RWPE1 (cell line): ENCODE results near the gene KLHL26.
A peak's percentile ranks its signal among the peaks of the same experiment; 100 is the strongest.

Experiments
- CTCF ChIA-PET: fragments of 350-600 bp; sonication (Branson Sonifier 250); formaldehyde crosslinking; extraction: SDS; loops from one replicate; lab custom pipeline; 2021; lab: Yijun Ruan, JAX
- POLR2A ChIA-PET: fragments of 400-600 bp; formaldehyde crosslinking; extraction: SDS; loops from one replicate; lab custom pipeline; 2020; ENCODE audit warnings: antibody characterized with exemption; ENCODE audit not compliant: low non-redundant PET; lab: Yijun Ruan, JAX
- DNase-seq: peaks from one replicate; pipeline ENCODE4 v3.0.0; 2012; ENCODE audit warnings: low spot score
- H3K27ac ChIP-seq: fragments of 450-650 bp; 2 replicates; pipeline ENCODE4 v1.5.1; 2017
- CTCF ChIP-seq: fragments of 450-650 bp; conservative IDR thresholded peaks from 2 replicates; pipeline ENCODE4 v1.5.1; 2017; ENCODE audit warnings: low read depth, mild to moderate bottlenecking

The KLHL26 gene

GRCh38 chr19:18636183-18636968 is 452 bp upstream of the KLHL26 start:
- peak; percentile 99 for DNase-seq
- POLR2A ChIA-PET = no interaction called here
- CTCF ChIA-PET = interaction anchor here (0.6 kb wide), 1 partner anchor 186 kb away, joined by 3 read pairs; no protein-coding TSS in a partner anchor
- no peak for TF ChIP-seq CTCF
- peak overlapping the region; percentile 84 for H3K27ac ChIP-seq

- CTCF ChIA-PET = no interaction called here
- DNase-seq = peak; percentile 56
- POLR2A ChIA-PET = no interaction called here
- TF ChIP-seq CTCF = no peak
- peak overlapping the region; percentile 84 for H3K27ac ChIP-seq
These were observed 1.1 kb downstream of the KLHL26 start for GRCh38 chr19:18637673-18638630.

- no peak overlapping the region; the same call in 1 of the 2 replicates for H3K27ac ChIP-seq
- no peak for DNase-seq
- ChIA-PET CTCF (no interaction called here), POLR2A (no interaction called here)
- TF ChIP-seq CTCF = no peak
These were observed 2.9 kb downstream of the KLHL26 start for GRCh38 chr19:18639706-18640243.

- no peak for TF ChIP-seq CTCF
- ChIA-PET POLR2A (no interaction called here), CTCF (interaction anchor here (0.6 kb wide), 1 partner anchor 61 kb away, joined by 3 read pairs; no protein-coding TSS in a partner anchor)
- DNase-seq = no peak
- 0 out of 2 replicates have a peak overlapping the region, but pooled peaks have one; percentile 0 for H3K27ac ChIP-seq
These were observed 7.6 kb downstream of the KLHL26 start for GRCh38 chr19:18644196-18645034.

- TF ChIP-seq CTCF = no peak
- ChIA-PET POLR2A (no interaction called here), CTCF (interaction anchor here (0.6 kb wide), 1 partner anchor 62 kb away, joined by 3 read pairs; no protein-coding TSS in a partner anchor)
- 0 out of 2 replicates have a peak overlapping the region, but pooled peaks have one; percentile 0 for H3K27ac ChIP-seq
- no peak for DNase-seq
These were observed 8.2 kb downstream of the KLHL26 start for GRCh38 chr19:18645035-18645511.
